GM23248 (cell line): Measurements from ENCODE around the gene KRT82.

Source experiments
- EZH2 ChIP-seq: fragments of 200-600 bp; sonication (generic); IDR thresholded peaks from 2 replicates; pipeline ENCODE4 v1.6.1; 2018; ENCODE audit warnings: antibody characterized with exemption, mild to moderate bottlenecking; ENCODE audit not compliant: insufficient read depth, poor library complexity, severe bottlenecking
- EZH2phosphoT487 ChIP-seq: fragments of 200-600 bp; sonication (generic); IDR thresholded peaks from 2 replicates; pipeline ENCODE4 v1.6.1; 2018; ENCODE audit warnings: antibody characterized with exemption, moderate library complexity, mild to moderate bottlenecking, low read depth; ENCODE audit not compliant: insufficient read depth

- no peak for TF ChIP-seq EZH2
- no peak for TF ChIP-seq EZH2phosphoT487
Measured at GRCh38 chr12:52394836-52395405, 11.2 kb downstream of the KRT82 start.
